ENCODE data around the gene DNAJA2. TPM values are rescaled to one million over a fixed set of nuclear protein-coding genes. Genes with fewer than 3 reads are reported as not detected.

DNAJA2 gene
- total and polyA plus RNA-seq, 2 of the 8 experiments (the other 6 are each of a cell fraction or from before 2014, with no cell fraction given), result 9.4 to 93.8 TPM

DNA sequence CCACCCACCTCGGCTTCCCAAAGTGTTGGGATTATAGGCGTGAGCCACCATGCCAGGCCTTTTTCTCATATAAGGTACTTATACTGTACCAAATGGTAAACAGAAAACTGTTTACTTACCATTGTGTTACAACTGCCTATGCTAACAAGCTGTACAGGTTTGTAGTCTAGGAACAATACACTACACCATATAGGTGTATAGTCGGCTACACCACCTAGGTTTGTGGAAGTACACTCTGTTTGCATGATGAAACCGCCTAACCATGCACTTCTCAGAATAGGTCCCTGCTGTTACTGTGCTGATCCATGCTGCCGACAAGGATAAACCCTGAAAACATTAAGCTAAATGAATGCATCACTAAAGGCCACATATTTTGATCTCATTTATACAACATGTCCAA is 18.9 kb downstream of the DNAJA2 start:
- Histone ChIP-seq H3K79me2 (ENCODE audit: control insufficient read depth in 1 of 2, insufficient read depth in 2 of 2, low read length in 2 of 2) (0 out of 4 replicates have a peak, but pooled peaks cover 0 to 4% of the 10 kb centered on the region in 2 experiments), H3K9ac (replicated peaks in 1 of 4; ENCODE audit: extremely low read depth in 1 of 4, low read depth in 3 of 4, low read length in 3 of 4) (no peak overlapping the region), H2BK20ac (ENCODE audit: low read length) (no peak overlapping the region), H3K56ac (replicated peaks; ENCODE audit: insufficient read length, low read depth, low read length) (no peak overlapping the region), H3K9me3 (ENCODE audit: insufficient read depth in 2 of 2, low read depth in 1 of 2, low read length in 1 of 2) (no peaks in the 10 kb centered on the region), H4K5ac (ENCODE audit: insufficient read length, low read depth, low read length) (no peak overlapping the region), H2BK15ac (ENCODE audit: low read length) (no peak overlapping the region), H4K91ac (replicated peaks; ENCODE audit: insufficient read length, low read length) (no peak overlapping the region), H3K4ac (replicated peaks; ENCODE audit: insufficient read length, low read depth, low read length) (no peak overlapping the region), H4K8ac (ENCODE audit: extremely low read depth, insufficient read depth, low read length) (no peak overlapping the region), H3K27me3 (replicated peaks in 1 of 4; ENCODE audit: control insufficient read depth in 3 of 4, extremely low read depth in 1 of 4, insufficient read depth in 3 of 4, low read length in 3 of 4) (no peaks in the 10 kb centered on the region), H3K4me3 (ENCODE audit: extremely low read depth in 1 of 4, insufficient read depth in 2 of 4, low read depth in 3 of 4, low read length in 4 of 4) (no peak overlapping the region), H2AFZ (ENCODE audit: low read length) (no peak overlapping the region), H2AK5ac (ENCODE audit: low read depth, low read length) (no peak overlapping the region), H3K14ac (ENCODE audit: insufficient read length) (no peak overlapping the region), H2BK120ac (replicated peaks; ENCODE audit: low read depth, low read length) (no peak overlapping the region), H3K23ac (ENCODE audit: insufficient read length) (no peak overlapping the region), H3K18ac (ENCODE audit: extremely low read depth, low read length) (no peak overlapping the region), H3K36me3 (ENCODE audit: control insufficient read depth in 2 of 4, insufficient read depth in 4 of 4, low read length in 3 of 4) (peaks cover 19 to 49% (median 35%) of the 10 kb centered on the region in 4 experiments), H3K79me1 (ENCODE audit: low read depth, low read length) (peaks cover 3% of the 10 kb centered on the region; the same call in 1 of the 2 replicates), H4K20me1 (replicated peaks in 1 of 2; ENCODE audit: control insufficient read depth in 1 of 2, insufficient read depth in 2 of 2, low read length in 2 of 2) (peaks cover 0 to 4% of the 10 kb centered on the region in 2 experiments), H2BK5ac (ENCODE audit: low read depth, low read length) (no peak overlapping the region), H3K4me2 (ENCODE audit: insufficient read depth in 1 of 2, low read depth in 2 of 2, low read length in 2 of 2) (no peak overlapping the region), H2BK12ac (ENCODE audit: low read depth, low read length) (no peak overlapping the region), H3K4me1 (replicated peaks in 1 of 4; ENCODE audit: control insufficient read depth in 3 of 4, insufficient read depth in 4 of 4, low read length in 3 of 4) (no peaks in the 10 kb centered on the region), H3K27ac (ENCODE audit: low read depth, low read length) (no peak overlapping the region), H3K23me2 (ENCODE audit: low read depth, low read length) (no peaks in the 10 kb centered on the region)
- TF ChIP-seq CBX5 (IDR thresholded peaks at IDR 0.05; ENCODE audit: low read depth, low read length) (no peak), SIRT6 (IDR thresholded peaks at IDR 0.05; ENCODE audit: low read length) (no peak), GTF2F1 (IDR thresholded peaks at IDR 0.05; ENCODE audit: borderline replicate concordance, low read depth, low read length) (no peak), RNF2 (IDR thresholded peaks at IDR 0.05; ENCODE audit: borderline replicate concordance, low read depth, low read length, missing control alignments, poor library complexity, severe bottlenecking) (no peak), HDAC2 (IDR thresholded peaks at IDR 0.05; ENCODE audit: borderline replicate concordance in 1 of 2, low read depth in 2 of 2, low read length in 2 of 2) (no peak), SAP30 (IDR thresholded peaks at IDR 0.05; ENCODE audit: insufficient read depth, insufficient replicate concordance, low read length) (no peak), TCF12 (IDR thresholded peaks at IDR 0.05; ENCODE audit: low read depth, low read length) (no peak), SP1 (IDR thresholded peaks at IDR 0.05; ENCODE audit: low read depth, low read length) (no peak)
- 91% methylated on average over 5 of the region's 5 CpGs; no CpG with 5 or more reads in 1 of the 2 experiments for WGBS, 2 experiments (ENCODE audit: extremely low coverage in 1 of 2, insufficient coverage in 1 of 2, insufficient read length in 1 of 2, insufficient replicate concordance in 2 of 2, low coverage in 1 of 2, low lambda C conversion rate in 2 of 2, missing lambda C conversion rate in 1 of 2)
- POLR2A ChIA-PET (ENCODE audit: partially characterized antibody), result interaction anchor here (0.6 to 2.5 kb wide), 4 partner anchors 12 to 53 kb away, joined by 4 to 16 read pairs (median 5); partner anchors contain the start of gene DNAJA2
- no peak for FAIRE-seq
- CTCF ChIA-PET (ENCODE audit: partially characterized antibody), result no interaction called here
- no peak for DNase-seq (ENCODE audit: low read depth in 1 of 2, low spot score in 2 of 2)

All from H1 (cell line).